MG63 (cell line): ENCODE data around the gene METTL1. TPM values are rescaled to one million over a fixed set of nuclear protein-coding genes. Genes with fewer than 3 reads are reported as not detected.
"Not testable (repeated sequence)": the region's sequence is repeated elsewhere in the genome, so short reads cannot be mapped to it uniquely, and the experiment has no call there.

Experiments used
- DNase-seq: peaks from one replicate; pipeline ENCODE4 v3.0.0-alpha.2; 2020
- H3K27me3 ChIP-seq: fragments of 250-450 bp; sonication (Bioruptor Pico); 2 replicates; pipeline ENCODE4 v1.5.1; 2020; ENCODE audit warnings: mild to moderate bottlenecking, moderate library complexity
- H3K36me3 ChIP-seq: fragments of 250-450 bp; sonication (Bioruptor Pico); 2 replicates; pipeline ENCODE4 v1.5.1; 2020; ENCODE audit warnings: mild to moderate bottlenecking, moderate library complexity
- H3K4me3 ChIP-seq: fragments of 250-450 bp; sonication (Bioruptor Pico); 2 replicates; pipeline ENCODE4 v1.5.1; 2020; ENCODE audit warnings: mild to moderate bottlenecking, moderate library complexity
- H3K9me3 ChIP-seq: fragments of 250-450 bp; sonication (Bioruptor Pico); 2 replicates; pipeline ENCODE4 v1.5.1; 2020; ENCODE audit warnings: mild to moderate bottlenecking, moderate library complexity
- total RNA-seq: library from RNA; depleted of rRNA; stranded (reverse); fragments of >200 nt; shearing (Covaris generic); gene quantifications from 2 replicates; pipeline ENCODE4 v1.2.3, GENCODE V29; 2014; ENCODE audit warnings: low replicate concordance

Gene METTL1
- total RNA-seq, 1 experiment from 2014 or later, result 33.6 TPM

DNA sequence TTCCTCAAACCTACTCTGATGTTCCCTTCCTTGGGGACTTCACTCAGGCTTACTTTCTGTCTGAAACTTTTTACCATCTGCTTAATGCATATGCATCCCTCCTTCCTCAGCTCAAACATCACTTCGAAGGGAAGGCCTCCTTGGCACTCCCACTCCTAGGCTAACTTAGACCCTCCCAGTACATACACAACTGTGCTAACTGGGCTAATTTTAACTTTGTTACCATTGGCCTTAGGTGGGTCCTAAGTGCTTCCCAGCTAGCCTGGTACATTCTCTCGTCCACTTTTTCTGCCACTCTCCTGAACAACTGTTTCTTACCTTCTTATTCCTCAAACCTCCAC is 4.3 kb upstream of the METTL1 start:
- DNase-seq, result no peak
- peaks cover 22% of the 10 kb centered on the region for H3K36me3 ChIP-seq

DNA sequence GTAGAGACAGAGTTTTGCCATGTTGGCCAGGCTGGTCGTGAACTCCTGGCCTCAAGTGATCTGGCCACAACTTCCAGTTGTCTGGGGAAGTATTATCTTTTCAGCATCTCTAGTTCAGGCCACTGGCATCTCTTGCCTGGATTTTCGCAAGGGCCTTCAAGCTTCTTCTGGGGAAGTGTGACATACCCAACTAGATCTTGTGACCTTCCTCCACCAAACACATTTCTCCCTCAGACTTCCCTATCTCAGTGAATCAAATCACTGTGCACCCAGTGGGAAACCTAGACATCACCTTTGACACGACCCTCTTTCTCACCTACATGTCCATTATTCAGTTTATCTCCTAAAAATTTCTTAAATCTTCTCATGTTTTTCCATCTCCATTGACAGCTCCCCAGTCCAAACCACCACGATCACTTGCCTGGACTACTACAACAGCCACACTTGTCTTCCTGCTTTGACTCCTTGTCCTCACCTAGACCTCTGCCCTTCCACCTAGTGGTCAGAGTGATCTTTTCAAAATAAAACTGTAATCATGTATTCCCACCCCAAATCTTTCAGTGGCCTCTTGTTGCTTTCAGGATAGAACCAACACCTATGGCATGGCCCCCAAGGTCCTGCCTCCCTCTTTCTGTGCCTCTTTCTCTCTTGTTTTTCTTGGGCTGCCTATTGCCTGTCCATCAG is 3.8 kb upstream of the METTL1 start:
- H3K36me3 ChIP-seq, result peaks cover 25% of the 10 kb centered on the region
- H3K4me3 ChIP-seq, result no peak overlapping the region
- no peaks in the 10 kb centered on the region for H3K9me3 ChIP-seq
- H3K27me3 ChIP-seq, result no peaks in the 10 kb centered on the region
- DNase-seq, result no peak

More for the DNA sequence above, 4.3 kb upstream of the METTL1 start:
- Histone ChIP-seq H3K4me3 (no peak overlapping the region), H3K27me3 (no peaks in the 10 kb centered on the region), H3K9me3 (no peaks in the 10 kb centered on the region)

DNA sequence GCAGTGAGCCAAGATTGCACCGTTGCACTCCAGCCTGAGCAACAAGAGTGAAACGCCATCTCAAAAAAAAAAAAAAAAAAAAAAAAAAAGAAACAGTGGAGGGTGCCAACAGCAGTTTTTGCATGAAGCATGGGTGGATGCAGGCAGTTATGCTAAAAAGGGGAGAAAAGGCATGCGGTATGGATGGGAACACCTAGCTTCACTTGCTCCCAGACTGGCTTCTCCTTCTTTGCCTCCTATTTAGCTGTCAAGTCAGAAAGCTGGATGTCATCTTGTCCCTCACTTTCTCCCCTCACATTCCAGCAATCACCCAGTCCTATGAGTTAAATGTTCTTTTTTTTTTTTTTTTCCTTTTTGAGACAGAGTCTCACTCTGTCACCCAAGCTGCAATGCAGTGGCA is 3.1 kb upstream of the METTL1 start:
- no peaks in the 10 kb centered on the region for H3K27me3 ChIP-seq
- DNase-seq, result no peak
- peaks cover 32% of the 10 kb centered on the region for H3K36me3 ChIP-seq
- H3K4me3 ChIP-seq, result no peak overlapping the region
- H3K9me3 ChIP-seq, result no peaks in the 10 kb centered on the region

DNA sequence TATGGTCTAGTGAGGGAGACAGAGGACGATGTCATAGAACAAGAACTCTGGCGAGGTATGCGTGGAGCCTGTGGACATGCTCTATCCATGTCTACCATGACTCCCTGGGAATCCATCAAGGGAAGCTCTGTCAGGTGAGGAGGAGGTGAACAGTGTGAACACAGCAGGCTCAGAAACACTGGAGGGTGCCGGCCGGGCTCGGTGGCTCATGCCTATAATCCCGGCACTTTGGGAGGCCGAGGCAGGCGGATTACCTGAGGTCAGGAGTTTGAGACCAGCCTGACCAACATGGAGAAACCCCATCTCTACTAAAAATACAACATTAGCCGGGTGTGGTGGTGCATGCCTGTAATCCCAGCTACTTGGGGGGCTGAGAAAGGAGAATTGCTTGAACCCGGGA is 2.7 kb upstream of the METTL1 start:
- peaks cover 36% of the 10 kb centered on the region for H3K36me3 ChIP-seq
- H3K9me3 ChIP-seq, H3K27me3 ChIP-seq, DNase-seq, H3K4me3 ChIP-seq: not testable (repeated sequence)

DNA sequence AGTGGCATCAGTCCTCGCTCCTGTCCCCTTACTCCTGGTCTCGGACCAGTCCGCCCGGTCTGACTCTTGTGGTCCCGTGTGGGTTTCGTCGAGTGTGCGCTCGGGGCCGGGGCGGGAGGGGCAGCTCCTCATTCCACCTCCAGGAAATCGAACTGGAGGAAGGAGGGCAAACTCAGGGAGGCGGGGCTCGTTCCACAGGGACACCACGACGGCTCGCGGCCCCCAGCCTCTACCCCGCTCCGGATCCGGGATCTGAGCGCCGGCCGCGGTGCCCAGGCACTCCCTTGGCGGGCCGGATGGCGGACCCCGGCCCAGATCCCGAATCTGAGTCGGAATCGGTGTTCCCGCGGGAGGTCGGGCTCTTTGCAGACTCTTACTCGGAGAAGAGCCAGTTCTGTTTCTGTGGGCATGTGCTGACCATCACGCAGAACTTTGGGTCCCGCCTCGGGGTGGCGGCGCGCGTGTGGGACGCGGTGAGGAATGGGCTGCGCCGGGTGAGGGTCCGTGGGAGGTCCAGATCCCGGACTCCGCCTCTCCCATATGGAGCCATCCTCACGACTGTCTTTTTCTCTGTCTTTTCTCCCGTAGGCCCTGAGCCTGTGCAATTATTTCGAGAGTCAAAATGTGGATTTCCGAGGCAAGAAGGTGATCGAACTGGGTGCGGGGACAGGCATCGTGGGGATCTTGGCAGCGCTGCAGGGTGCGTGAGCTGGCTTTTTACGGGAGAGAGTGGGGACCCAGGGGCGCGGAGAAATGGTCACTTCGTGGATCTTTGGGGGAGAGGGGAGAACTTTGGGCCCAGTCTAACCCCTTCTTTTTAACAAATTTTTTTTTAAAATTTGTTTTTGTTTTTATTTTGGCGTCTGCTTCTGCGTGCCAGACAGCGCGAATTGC is 771 bp upstream of the METTL1 start, which contains the start of gene EEF1AKMT3:
Gene EEF1AKMT3 (plus strand): TSS at position 186 of the 894 bp plus-strand sequence. CDS start 111 bp downstream, at position 297.
- peak; percentile 76 for DNase-seq
- peak within 1 kb of the TSS; percentile 84 for H3K4me3 ChIP-seq
- H3K9me3 ChIP-seq, result no peaks in the 10 kb centered on the region
- H3K36me3 ChIP-seq, result peaks cover 54% of the 10 kb centered on the region
- no peaks in the 10 kb centered on the region for H3K27me3 ChIP-seq

DNA sequence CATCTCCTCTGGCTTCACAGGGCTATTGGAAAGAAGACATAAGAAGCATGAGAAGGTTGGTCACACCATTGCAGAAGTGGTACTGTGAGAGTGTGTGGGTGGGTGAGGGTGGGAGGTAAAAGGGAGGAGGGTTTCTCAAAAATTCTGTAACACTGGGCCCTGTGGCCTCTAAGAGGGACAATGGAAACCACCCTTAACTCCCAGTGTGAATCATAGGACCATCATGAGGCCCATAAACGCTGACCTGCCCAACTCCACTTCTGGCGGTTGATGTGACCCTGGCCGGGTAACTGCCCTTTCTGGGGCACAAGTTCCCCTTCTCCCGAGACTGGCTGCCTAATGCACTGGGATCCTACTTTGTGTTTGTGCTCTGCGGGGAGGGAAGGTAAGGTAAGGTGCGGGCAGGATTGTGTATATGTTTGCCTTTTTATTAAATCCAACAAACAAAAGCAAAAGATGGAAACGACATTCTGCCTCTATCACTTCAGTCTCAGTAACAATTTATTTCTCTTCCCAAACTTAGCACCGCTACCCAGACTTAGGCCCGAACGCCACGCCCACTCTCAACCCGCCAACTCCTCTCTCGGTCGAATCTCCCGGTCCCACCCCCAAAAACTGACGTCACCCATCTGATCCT is 551 bp downstream of the METTL1 start:
- Histone ChIP-seq H3K27me3 (peaks cover 6% of the 10 kb centered on the region), H3K9me3 (no peaks in the 10 kb centered on the region), H3K4me3 (peak overlapping the region; percentile 84), H3K36me3 (peaks cover 49% of the 10 kb centered on the region)
- DNase-seq, result peak; percentile 93

DNA sequence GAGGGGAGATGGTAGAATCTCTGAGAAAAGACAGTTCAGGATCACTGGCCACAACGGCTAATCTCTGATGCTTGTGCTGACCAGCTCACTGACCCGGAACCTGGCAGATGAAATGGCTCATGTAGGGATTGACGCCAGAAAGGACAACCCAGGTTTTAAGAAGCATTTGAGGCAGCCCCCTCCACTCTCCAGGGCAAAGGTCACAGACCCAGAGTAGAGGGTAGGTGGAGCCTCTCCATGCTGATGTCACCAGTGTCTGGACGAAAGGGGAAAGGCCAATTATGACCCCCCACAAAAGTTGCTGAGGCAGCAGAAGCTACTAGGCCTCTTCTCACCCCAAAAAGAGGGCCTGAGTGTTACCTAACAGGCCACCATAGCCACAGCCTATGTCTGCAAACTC is 1.2 kb downstream of the METTL1 start:
- H3K9me3 ChIP-seq, result no peaks in the 10 kb centered on the region

DNA sequence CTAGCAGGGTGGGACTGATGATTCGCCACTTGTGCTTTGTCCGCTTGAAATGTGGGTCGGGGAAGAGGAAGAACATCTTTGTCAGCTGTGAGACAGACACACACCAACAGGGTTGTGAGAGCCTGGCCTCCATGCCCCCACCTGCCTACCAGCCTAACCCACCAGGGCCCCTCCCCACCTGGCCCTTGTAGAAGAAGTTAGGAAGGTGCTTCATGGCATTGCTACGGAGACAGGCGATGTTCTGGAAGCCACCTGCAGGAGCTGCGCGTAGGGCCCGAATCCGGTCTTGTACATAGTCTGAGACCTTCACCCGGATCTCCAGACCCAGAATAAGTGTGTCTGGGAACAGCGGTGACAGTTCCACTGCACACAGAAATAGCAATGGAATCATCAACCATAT is 2.3 kb downstream of the METTL1 start:
- no peak overlapping the region for H3K4me3 ChIP-seq

More for the DNA sequence above, 1.2 kb downstream of the METTL1 start:
- Histone ChIP-seq H3K36me3 (peaks cover 43% of the 10 kb centered on the region), H3K4me3 (peak overlapping the region; percentile 84), H3K27me3 (peaks cover 13% of the 10 kb centered on the region)
- no peak for DNase-seq

DNA sequence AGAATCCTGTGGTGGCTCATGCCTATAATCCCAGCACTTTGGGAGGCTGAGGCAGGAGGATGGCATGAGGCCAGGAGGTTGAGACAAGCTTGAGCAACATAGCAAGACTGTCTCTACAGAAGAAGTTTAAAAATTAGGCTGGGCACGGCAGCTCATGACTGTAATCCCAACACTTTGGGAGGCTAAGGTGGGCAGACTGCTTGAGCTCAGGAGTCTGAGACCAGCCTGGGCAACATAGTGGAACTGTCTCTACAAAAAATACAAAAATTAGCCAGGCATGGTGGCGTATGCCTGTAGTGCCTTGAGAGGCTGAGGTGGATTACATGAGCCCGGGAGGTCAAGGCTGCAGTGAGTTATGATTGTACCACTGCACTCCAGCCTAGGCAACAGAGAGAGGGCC is 4.0 kb downstream of the METTL1 start:
- Histone ChIP-seq H3K9me3 (no peaks in the 10 kb centered on the region), H3K36me3 (peaks cover 32% of the 10 kb centered on the region), H3K4me3 (no peak overlapping the region), H3K27me3 (peaks cover 33% of the 10 kb centered on the region)
- no peak for DNase-seq

More for the DNA sequence above, 2.3 kb downstream of the METTL1 start:
- peaks cover 40% of the 10 kb centered on the region for H3K36me3 ChIP-seq
- no peaks in the 10 kb centered on the region for H3K9me3 ChIP-seq
- peaks cover 24% of the 10 kb centered on the region for H3K27me3 ChIP-seq
- DNase-seq, result no peak

DNA sequence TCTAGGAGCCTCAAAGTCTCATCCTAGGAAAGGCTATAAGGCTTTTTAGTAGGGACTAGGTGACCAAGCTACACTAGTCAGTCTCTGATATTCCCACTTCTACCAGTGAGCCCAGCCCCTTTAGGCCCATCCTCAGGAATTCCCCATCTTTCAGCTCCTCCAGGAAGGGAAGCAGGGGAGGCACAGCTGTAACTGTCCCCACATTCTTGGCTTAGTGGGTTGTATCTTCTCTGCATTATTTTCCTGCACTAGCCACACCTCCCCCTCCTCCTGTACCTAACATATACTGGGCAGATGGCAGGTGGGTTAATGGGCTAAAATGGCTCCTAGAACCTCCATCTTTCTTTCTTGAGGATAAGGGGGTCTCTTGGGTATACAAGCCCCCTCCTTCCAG is 4.6 kb downstream of the METTL1 start:
- no peak for DNase-seq
- no peak overlapping the region for H3K4me3 ChIP-seq
- no peaks in the 10 kb centered on the region for H3K9me3 ChIP-seq
- H3K36me3 ChIP-seq, result peaks cover 32% of the 10 kb centered on the region
- H3K27me3 ChIP-seq, result peaks cover 33% of the 10 kb centered on the region

DNA sequence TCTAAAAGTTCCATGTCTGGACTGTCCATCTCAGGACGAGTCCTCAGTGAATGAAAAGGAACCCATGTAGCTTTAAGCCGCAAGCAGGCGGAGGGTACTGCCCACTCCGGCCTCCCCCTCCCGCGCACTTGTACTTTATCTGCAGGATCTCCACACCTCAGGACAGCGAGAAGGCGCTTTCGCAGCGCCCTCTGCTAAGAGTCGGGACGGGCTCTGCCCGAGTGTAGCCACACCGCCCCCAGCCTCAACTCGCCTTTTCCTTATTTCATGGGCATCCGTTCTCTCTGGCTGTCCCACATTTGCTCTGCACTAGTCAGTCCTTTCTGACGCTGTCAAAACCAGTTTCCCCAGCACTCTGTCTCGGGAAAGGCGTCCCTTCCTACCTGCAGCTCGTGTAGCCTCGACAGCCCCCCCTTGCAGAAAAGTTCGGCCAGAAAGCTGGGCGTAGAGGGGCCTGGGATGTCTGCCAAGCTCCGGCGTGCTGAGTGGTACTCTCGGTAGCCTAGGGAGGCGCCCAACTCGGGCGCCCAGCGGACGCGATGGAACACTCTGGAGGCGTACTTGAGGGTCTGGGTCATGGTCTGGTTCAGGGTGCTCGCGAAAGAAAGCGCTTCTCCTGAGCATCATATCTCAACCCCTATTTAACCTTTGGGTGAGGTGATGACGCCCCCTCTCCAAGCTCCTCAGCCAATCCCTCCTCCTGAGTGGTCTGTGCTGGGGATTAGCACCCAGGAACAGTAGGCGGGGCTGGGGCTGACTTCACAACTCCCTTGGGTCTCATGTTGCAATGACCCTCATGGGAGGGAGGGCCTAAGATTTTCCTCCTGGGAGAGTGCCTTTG is 5.2 kb downstream of the METTL1 start, which contains the start of gene CYP27B1:
Gene CYP27B1 (minus strand): TSS at position 615 of the 841 bp plus-strand sequence. CDS start 37 bp downstream, at position 578.
- Histone ChIP-seq H3K9me3 (no peaks in the 10 kb centered on the region), H3K36me3 (peaks cover 32% of the 10 kb centered on the region)

DNA sequence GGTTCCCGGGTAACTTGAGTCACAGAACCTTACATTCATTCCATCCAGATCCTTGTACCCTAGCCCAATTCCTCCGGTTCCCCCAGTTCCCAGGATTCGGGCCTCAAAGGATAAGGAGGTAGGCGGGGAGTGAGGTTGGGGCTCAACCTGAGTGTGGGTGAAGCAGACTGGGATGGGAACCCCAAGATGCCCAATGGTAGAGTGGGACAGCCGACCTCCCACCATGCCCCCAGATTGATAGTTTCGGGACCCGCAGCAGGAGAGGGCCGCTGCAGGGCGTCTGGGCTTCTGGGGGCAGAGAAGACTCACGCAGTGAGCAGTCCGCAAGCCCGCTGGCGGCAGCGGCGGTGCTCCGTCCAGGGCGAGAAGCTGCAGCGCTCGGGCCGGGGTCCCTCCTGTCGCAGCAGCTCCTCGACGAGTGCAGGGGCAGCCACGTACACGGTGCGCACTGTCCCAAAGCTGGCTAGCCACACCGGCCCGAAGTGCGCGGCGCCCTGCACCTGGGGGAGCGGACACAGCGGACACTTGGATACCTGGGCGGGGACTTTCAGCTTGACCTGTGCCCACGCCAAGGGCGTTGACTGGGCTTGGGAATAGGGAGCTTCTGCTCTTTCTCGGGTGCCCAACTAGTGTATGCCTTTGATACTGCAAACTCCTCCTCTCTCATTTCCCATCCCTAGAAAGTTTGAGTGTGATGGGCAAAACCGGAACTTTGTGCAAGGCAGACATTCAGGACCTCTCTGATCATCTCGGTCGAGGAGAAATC is 6.0 kb downstream of the METTL1 start:
- Histone ChIP-seq H3K4me3 (no peak overlapping the region), H3K36me3 (peaks cover 31% of the 10 kb centered on the region), H3K9me3 (no peaks in the 10 kb centered on the region), H3K27me3 (peaks cover 33% of the 10 kb centered on the region)
- DNase-seq, result no peak

More for the DNA sequence above, 5.2 kb downstream of the METTL1 start, which contains the start of gene CYP27B1:
- Histone ChIP-seq H3K4me3 (no peak within 1 kb of the TSS), H3K27me3 (peaks cover 33% of the 10 kb centered on the region)
- no peak for DNase-seq

DNA sequence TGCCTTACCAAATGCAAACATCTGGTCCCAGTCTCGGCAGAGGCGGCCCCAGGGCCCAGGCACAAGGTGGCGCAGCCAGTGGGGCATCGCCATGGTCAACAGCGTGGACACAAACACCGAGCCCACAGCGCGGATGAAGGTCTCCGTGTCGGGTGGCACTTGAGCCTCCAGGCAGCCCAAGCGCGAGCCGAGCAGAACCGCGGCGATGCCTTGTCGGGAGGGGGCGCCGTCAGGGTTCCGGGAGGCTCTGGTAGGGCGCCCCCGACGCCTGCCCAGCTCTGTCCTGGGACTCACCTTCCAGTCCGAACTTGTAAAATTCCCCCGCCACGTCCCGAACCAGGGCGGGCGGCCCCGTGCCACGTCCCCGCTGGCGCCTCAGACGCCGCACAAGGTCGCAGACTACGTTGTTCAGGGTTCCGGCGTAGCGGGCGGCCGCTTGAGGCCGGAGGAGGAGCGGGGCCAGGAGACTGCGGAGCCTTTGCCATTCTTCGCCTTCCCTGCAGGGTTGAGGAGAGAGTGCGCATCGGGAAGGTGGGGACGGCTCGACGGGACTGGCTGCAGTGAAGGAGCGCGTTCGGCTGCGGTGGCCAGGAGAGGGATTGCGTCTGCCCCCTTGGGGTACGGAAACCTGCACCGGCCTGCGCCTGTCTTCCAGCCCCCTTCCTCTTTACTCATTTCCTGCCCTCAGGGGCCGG is 6.8 kb downstream of the METTL1 start:
- DNase-seq, result no peak
- H3K9me3 ChIP-seq, result no peaks in the 10 kb centered on the region
- H3K4me3 ChIP-seq, result no peak overlapping the region
- H3K27me3 ChIP-seq, result peaks cover 33% of the 10 kb centered on the region
- peaks cover 23% of the 10 kb centered on the region for H3K36me3 ChIP-seq

DNA sequence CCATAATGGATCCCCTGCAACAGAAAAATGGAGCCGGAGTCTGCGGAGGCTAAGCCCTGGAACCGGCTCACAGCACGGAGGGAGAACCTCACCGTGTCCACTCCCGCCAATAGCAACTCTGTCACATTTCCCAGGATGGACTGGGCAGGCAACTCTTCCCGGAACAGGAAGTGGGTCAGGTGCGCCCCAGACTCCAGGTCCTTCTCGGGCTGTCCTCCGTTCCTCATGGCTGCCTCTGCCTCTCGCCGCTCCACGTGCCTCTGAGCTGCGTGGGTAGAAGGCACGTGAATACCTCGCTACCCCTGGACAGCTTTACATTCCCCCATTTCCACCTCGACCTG is 7.3 kb downstream of the METTL1 start:
- DNase-seq, result no peak
- peaks cover 33% of the 10 kb centered on the region for H3K27me3 ChIP-seq
- H3K4me3 ChIP-seq, result no peak overlapping the region

More for the DNA sequence above, 7.3 kb downstream of the METTL1 start:
- H3K36me3 ChIP-seq, result peaks cover 18% of the 10 kb centered on the region
- H3K9me3 ChIP-seq, result no peaks in the 10 kb centered on the region
